ENCODE results near the gene NHEJ1.
A peak's percentile ranks its signal among the peaks of the same experiment; 100 is the strongest.

NHEJ1 gene, protein sequence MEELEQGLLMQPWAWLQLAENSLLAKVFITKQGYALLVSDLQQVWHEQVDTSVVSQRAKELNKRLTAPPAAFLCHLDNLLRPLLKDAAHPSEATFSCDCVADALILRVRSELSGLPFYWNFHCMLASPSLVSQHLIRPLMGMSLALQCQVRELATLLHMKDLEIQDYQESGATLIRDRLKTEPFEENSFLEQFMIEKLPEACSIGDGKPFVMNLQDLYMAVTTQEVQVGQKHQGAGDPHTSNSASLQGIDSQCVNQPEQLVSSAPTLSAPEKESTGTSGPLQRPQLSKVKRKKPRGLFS

DNA sequence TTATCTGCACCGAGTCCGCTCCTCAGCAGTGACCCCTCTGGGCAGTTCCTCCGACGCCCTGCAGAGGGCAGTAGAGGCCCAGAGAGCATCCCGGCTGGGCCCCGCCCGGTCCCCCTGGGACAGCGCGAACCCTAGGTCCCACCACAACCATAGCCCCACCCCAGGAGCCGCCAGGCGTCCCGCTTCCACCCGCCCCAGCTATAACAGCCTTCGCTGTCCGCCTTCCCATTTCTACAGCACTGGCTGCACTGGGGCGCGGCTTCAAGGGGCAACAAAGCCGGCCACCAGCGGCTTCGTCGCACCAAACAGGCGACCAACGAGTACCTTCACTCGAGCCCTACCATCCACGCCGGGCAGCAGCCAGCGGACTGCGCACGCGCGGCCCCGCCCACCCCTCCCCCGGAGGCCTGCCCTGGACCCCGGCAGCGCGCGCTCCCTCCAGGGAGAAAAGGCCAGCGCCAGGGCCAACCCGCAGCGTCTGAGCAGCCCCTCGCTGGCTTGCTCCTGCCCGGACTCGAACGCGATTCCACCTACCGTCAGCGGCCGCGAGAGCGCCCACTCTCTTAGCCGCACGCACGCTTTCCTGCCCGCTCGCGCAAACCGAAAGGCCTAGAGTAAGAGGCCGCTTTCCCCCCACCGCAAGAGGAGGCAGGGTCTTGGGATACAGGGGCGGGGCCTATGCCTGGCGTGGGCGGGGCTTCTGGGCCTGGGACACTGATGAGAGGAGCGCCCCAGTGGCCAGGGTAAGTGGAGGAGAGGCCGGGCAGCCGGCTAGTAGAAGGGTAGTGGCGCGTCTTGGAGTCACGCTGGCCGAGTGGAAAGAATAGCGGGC, at the start of gene NHEJ1:
Gene NHEJ1 (minus strand): TSS at position 630 of the 832 bp plus-strand sequence. CDS start 2,453 bp downstream, outside the sequence.
- peak; percentile 96 for DNase-seq (ENCODE audit: low spot score)
- in situ Hi-C loops (cut with MboI; ENCODE audit: low pct_unique_long_range_greater_than_20kb, low sequenced_read_pairs, unreplicated experiment), result no loop called here
- TF ChIP-seq, protein P1, sequence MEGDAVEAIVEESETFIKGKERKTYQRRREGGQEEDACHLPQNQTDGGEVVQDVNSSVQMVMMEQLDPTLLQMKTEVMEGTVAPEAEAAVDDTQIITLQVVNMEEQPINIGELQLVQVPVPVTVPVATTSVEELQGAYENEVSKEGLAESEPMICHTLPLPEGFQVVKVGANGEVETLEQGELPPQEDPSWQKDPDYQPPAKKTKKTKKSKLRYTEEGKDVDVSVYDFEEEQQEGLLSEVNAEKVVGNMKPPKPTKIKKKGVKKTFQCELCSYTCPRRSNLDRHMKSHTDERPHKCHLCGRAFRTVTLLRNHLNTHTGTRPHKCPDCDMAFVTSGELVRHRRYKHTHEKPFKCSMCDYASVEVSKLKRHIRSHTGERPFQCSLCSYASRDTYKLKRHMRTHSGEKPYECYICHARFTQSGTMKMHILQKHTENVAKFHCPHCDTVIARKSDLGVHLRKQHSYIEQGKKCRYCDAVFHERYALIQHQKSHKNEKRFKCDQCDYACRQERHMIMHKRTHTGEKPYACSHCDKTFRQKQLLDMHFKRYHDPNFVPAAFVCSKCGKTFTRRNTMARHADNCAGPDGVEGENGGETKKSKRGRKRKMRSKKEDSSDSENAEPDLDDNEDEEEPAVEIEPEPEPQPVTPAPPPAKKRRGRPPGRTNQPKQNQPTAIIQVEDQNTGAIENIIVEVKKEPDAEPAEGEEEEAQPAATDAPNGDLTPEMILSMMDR (IDR thresholded peaks at IDR 0.05; ENCODE audit: extremely low read depth, insufficient read depth, missing control alignments), result peak; percentile 96

DNA sequence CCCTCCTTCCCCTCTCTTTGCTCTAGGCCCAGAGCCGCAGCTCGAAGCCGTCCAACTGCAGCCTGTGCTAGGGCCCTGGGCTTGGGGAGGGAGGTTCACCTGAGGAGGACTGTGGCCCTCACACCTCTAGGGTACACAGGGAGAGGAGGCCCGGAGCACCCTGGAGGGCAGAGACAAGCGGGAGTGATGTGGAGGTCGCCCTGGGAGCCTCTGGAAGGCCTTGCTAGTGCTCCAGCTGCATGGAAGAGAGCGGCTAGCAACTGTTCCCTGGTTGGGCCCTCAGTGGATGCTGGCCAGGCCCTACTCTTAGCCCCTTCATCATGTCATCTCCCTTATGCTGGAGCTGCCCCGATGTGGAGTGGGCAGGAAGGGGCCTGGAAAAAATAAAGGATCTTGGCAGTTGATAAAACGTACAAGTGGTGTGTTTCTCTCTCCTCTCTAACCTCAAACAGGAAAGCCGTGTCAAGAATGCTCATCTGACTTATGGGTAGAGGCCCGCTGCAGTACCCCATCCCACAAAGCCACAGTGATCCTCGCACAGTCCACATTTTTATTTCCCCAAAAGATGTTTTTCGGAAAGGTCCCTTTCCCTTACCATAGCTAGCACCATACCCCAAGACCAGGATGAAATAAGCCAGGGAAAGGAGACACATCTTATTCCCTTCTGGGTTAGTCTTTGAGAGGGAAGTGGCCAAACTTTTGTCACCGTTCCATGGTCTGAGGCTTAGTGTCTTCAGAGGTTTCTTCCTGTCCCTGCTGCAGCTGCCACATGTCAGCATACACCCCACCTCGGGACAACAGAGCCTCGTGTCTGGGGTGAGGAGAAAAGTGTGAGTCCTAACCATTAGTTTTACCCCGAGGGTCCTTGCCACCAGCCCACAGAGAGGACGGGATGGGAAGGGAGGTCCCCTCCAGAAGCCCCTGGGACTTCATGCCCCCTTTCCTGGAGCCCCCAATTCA, 48.9 kb upstream of the NHEJ1 start:
- DNase-seq (ENCODE audit: low spot score), result no peak
- in situ Hi-C loops (cut with MboI; ENCODE audit: low pct_unique_long_range_greater_than_20kb, low sequenced_read_pairs, unreplicated experiment), result loop anchor here (5.0 kb wide), 1 partner anchor 37 kb away; the partner anchor contains the start of gene SLC23A3
- TF ChIP-seq, protein P1 (IDR thresholded peaks at IDR 0.05; ENCODE audit: extremely low read depth, insufficient read depth, missing control alignments), result no peak

DNA sequence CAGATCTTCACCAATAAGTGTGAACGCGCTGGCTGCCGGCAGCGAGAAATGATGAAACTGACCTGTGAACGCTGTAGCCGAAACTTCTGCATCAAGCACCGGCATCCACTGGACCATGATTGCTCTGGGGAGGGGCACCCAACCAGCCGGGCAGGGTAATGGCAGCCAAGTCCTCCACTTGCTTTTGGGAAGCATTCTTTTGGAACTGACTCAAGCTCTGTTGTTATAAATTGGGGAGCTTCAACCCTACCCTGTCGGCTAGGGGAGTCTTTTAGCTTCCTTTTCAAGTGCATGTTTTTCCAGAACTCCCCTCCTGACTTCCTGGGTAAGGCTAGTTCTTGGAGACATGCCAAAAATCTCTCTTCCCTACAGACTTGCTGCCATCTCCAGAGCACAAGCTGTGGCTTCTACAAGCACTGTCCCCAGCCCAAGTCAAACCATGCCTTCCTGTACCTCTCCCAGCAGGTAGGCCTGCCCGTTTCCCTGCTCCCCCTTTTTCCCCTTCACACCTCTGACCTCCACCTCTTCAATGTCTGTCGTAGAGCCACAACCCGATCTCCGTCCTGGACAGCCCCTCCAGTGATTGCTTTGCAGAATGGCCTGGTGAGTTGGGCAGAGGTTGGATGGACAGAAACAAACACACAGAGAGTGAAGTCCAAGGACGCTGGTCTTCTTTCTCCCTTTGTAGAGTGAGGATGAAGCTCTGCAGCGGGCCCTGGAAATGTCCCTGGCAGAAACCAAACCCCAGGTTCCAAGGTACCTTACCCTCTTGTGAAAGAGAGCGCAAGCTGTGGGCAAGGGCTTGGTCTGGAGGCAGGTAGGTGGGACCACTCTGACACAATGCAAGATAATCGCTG, 47.5 kb upstream of the NHEJ1 start:
- in situ Hi-C loops (cut with MboI; ENCODE audit: low pct_unique_long_range_greater_than_20kb, low sequenced_read_pairs, unreplicated experiment), result loop anchor here (5.0 kb wide), 1 partner anchor 36 kb away; the partner anchor contains the start of gene SLC23A3
- DNase-seq (ENCODE audit: low spot score), result no peak
- TF ChIP-seq, protein P1 (IDR thresholded peaks at IDR 0.05; ENCODE audit: extremely low read depth, insufficient read depth, missing control alignments), result no peak

DNA sequence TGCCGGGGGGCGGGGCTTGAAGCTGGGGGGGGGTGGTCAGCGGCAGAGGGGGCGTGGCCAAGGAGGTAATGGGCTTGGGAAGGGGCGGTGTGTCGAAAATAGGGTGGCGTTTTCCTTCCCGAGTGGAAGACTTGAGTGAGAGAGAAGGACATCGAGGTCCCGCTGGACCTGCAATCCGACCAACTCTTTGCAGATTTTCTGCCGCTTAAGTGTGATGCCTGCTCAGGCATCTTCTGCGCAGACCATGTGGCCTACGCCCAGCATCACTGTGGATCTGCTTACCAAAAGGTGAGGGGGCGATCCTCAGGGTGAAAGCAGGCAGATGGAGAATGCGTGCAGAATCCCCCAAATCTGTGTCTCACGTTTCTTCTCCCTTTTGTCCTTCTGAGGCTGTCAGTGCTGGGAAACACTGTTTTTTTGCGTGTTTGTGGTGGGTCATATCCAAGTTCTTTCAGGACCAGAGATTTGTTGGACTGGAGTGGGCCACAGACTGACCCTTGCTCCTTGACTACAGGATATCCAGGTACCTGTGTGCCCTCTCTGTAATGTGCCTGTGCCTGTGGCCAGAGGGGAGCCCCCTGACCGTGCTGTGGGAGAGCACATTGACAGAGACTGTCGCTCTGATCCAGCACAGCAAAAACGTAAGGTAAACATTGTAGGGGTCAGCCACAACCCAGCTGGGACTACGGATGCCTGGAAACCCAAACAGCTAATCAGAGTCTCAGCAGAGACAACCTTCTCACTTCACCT, 46.7 kb upstream of the NHEJ1 start:
- in situ Hi-C loops (cut with MboI; ENCODE audit: low pct_unique_long_range_greater_than_20kb, low sequenced_read_pairs, unreplicated experiment), result loop anchor here (5.0 kb wide), 1 partner anchor 35 kb away; the partner anchor contains the start of gene SLC23A3
- no peak for DNase-seq (ENCODE audit: low spot score)
- TF ChIP-seq, protein P1 (IDR thresholded peaks at IDR 0.05; ENCODE audit: extremely low read depth, insufficient read depth, missing control alignments), result no peak

DNA sequence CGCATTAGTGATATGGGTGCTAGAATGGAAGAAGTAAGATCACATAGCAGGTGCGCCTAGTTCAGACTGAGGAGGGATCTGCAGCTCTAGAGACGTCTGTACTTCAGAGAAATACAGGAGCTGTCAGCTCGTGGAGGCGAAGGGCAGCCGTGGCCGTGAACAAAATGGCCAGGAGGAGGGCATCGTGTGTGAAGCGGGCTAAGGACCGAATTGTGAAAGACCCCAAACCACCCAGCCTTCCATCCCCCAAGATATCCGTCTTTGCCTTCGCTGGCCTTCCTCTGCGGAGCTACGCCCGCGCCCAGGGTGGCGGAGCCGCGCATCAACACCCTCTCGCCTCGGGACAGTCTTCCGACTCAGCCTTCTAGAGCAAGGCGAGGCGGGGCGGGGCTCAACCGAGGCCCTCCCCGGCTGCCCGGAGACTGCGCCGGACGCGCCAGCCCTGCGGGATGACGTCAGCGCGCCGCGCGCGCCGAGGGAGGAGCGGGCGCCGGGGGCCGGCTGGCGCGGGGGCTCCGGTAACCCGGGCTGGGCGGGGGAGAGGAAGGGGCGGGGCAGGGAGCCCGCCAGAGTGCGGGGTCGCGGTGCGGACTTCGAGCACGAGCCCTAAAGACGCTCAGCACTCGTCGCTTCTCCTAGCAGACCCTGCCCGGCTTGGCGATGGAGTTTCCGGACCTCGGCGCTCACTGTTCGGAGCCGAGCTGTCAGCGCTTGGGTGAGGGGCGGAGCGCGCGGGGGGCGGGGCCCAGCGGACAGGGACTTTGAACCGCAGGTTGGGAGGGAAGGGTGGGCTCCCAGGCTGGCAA, 45.9 kb upstream of the NHEJ1 start, which contains the start of gene ZFAND2B:
Gene ZFAND2B (plus strand): TSS at position 455 of the 806 bp plus-strand sequence. CDS start 206 bp downstream, at position 661.
- TF ChIP-seq, protein P1 (IDR thresholded peaks at IDR 0.05; ENCODE audit: extremely low read depth, insufficient read depth, missing control alignments), result no peak
- in situ Hi-C loops (cut with MboI; ENCODE audit: low pct_unique_long_range_greater_than_20kb, low sequenced_read_pairs, unreplicated experiment), result loop anchor here (5.0 kb wide), 1 partner anchor 34 kb away; the partner anchor contains the start of gene SLC23A3
- peak; percentile 99 for DNase-seq (ENCODE audit: low spot score)

All from GM13977 (cell line).